HEK293 (cell line): ENCODE data around the gene UTP15.

Source experiments
- AEBP2 ChIP-seq: fragments of 450-650 bp; formaldehyde crosslinking; IDR thresholded peaks from 2 replicates; pipeline ENCODE4 v1.5.1; 2016; ENCODE audit warnings: missing biosample characterization, missing genetic modification characterization, borderline replicate concordance
- CTCF ChIP-seq: fragments of 450-650 bp; formaldehyde crosslinking; IDR thresholded peaks from 2 replicates; pipeline ENCODE4 v1.5.1; 2016; ENCODE audit warnings: missing biosample characterization, missing genetic modification characterization
- YY1 ChIP-seq: fragments of 450-650 bp; formaldehyde crosslinking; IDR thresholded peaks from 2 replicates; pipeline ENCODE4 v1.5.1; 2018; ENCODE audit warnings: missing biosample characterization, missing genetic modification characterization
- ZNF24 ChIP-seq: fragments of 450-650 bp; formaldehyde crosslinking; IDR thresholded peaks from 2 replicates; pipeline ENCODE4 v1.5.1; 2016; ENCODE audit warnings: missing biosample characterization, missing genetic modification characterization
- ZNF280C ChIP-seq: fragments of 450-650 bp; formaldehyde crosslinking; IDR thresholded peaks from 2 replicates; pipeline ENCODE4 v1.5.1; 2016; ENCODE audit warnings: missing biosample characterization, missing genetic modification characterization
- ZNF692 ChIP-seq: fragments of 450-650 bp; formaldehyde crosslinking; IDR thresholded peaks from 2 replicates; pipeline ENCODE4 v1.5.1; 2016; ENCODE audit warnings: missing biosample characterization, missing genetic modification characterization
- ZSCAN16 ChIP-seq: fragments of 450-650 bp; formaldehyde crosslinking; IDR thresholded peaks from 2 replicates; pipeline ENCODE4 v1.5.1; 2016; ENCODE audit warnings: missing biosample characterization, missing genetic modification characterization
- ZXDB ChIP-seq: fragments of 450-650 bp; formaldehyde crosslinking; IDR thresholded peaks from 2 replicates; pipeline ENCODE4 v1.5.1; 2016; ENCODE audit warnings: missing biosample characterization, missing genetic modification characterization
- TF ChIP-seq, protein P1 (sequence below): fragments of 450-650 bp; formaldehyde crosslinking; IDR thresholded peaks from 2 replicates; pipeline ENCODE4 v1.5.1; 2016; ENCODE audit warnings: missing biosample characterization, missing genetic modification characterization, low read depth

DNA sequence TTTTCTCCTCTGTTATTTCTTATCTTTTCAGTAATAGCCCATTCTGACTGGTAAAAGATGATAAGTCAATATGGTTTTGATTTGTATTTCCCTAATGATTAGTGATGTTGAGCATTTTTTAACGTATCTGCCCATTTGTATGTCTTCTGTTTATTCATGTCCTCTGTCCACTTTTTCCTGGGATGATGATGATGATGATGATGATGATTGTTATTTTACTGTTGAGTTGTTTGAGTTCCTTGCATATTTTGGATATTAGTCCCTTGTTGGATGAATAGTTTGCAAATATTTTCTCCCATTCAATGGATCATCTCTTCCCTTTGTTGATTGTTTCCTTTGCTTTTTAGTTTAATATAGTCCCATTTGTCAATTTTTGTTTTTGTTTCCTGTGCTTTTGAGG, 27.0 kb downstream of the UTP15 start:
- TF ChIP-seq CTCF (tag by site-specific recombination), result no peak
- TF ChIP-seq ZSCAN16, result no peak
- TF ChIP-seq, protein P1, sequence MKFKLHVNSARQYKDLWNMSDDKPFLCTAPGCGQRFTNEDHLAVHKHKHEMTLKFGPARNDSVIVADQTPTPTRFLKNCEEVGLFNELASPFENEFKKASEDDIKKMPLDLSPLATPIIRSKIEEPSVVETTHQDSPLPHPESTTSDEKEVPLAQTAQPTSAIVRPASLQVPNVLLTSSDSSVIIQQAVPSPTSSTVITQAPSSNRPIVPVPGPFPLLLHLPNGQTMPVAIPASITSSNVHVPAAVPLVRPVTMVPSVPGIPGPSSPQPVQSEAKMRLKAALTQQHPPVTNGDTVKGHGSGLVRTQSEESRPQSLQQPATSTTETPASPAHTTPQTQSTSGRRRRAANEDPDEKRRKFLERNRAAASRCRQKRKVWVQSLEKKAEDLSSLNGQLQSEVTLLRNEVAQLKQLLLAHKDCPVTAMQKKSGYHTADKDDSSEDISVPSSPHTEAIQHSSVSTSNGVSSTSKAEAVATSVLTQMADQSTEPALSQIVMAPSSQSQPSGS (tag by site-specific recombination), result no peak
- no peak for TF ChIP-seq ZNF24 (tag by site-specific recombination)
- TF ChIP-seq AEBP2 (tag by site-specific recombination), result no peak
- TF ChIP-seq ZXDB (tag by site-specific recombination), result no peak
- TF ChIP-seq YY1 (tag by site-specific recombination), result no peak
- no peak for TF ChIP-seq ZNF280C (tag by site-specific recombination)
- no peak for TF ChIP-seq ZNF692 (tag by site-specific recombination)
